Measurements from ENCODE around the gene TBXAS1.
"Not testable (repeated sequence)": the region's sequence is repeated elsewhere in the genome, so short reads cannot be mapped to it uniquely, and the experiment has no call there.

Gene TBXAS1

GRCh38 chr7:139827042-139827441, 2.0 kb upstream of the TBXAS1 start:
- DNase-seq (ENCODE audit: low spot score): no peak

- DNase-seq (ENCODE audit: low spot score): no peak
Observed at GRCh38 chr7:139828446-139828845, 618 bp upstream of the TBXAS1 start.

DNA sequence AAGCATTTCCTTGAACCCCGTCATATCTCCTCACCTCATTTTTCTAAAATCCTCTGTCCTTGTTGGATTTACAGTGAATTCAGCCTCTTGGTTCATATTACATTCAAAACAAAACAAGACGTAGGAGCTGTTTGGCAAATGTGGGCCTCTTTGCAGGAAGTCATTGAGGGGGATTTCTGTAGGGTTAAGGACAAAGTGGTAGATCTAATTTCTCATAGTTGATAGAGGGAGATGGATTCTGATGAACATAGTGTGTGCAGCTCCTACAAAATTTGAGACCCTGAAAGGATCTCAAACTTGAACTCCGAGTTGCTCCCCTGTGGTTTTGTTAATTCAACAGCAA, 682 bp downstream of the TBXAS1 start:
- DNase-seq (ENCODE audit: low spot score): no peak

- DNase-seq (ENCODE audit: low spot score): no peak
Observed at GRCh38 chr7:139830292-139830691, 1.2 kb downstream of the TBXAS1 start.

DNA sequence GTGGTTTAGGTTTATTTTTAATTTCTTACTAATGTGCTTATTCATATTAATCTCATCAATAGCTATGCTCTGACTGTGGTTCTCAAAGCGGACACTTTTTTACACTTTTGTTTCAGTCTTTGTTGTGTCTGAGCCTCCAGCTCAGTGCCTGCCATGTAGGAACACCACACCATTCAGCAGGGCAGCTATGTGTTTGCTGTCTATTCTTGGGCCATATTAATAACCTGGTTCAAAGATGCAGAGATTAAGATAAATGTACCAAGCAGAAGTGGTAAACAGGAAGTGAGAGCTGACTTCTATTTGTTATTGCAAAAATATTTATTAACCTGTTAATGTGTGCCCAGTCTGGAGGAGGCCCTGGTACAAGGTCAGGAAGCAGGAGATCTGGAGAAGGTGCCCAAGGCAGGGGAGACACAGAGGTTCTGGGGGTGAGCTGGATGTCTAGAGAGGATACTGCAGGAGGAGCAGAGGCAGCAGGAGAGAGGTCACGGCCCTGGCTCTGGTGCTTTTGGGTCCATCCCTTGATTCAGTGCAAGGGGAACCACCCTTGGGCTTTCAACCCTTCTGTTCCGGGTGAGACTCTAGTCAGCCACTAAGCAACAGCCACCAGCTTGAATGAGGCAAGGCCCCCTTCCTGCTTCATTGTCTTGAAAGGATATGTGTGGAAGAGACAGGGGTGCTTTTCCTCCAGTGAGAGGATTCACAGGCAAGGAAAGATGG, 1.9 kb downstream of the TBXAS1 start:
- DNase-seq (ENCODE audit: low spot score): no peak

DNA sequence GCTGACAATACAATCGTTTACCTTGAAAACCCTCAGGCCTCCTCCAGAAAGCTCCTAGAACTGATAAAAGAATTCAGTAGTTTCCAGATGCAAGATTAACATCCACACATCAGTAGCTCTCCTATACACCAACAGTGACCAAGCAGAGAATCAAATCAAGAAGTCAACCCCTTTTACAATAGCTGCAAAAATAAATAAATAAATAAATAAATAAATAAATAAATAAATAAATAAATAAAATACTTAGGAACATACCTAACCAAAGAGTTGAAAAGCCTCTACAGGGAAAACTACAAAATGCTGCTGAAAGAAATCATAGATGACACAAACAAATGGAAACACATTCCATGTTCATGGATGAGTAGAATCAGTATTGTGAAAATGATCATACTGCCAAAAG, 6.8 kb downstream of the TBXAS1 start:
- not testable (repeated sequence) for DNase-seq (ENCODE audit: low spot score)

- not testable (repeated sequence) for DNase-seq (ENCODE audit: low spot score)
Observed at GRCh38 chr7:139837291-139837690, 8.2 kb downstream of the TBXAS1 start.

DNA sequence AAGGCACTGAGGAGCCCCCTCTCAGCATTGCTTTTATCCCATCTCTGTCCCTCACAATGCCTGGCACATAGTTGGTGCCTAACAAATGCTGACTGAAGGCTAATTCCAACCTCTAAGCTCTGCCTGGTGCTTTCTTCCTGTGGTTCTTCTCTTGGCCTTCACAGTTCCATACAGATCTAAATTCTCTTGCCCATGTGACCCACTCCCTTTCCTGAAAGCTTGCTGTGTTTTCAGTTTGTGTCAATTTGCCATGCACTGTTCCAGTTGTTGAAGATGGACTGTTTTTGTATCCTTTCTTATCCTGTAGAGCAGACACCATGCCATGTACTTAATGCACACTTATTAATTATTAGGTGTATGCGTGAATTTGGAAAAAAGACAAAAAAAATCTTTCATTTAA, 9.2 kb downstream of the TBXAS1 start:
- no peak for DNase-seq (ENCODE audit: low spot score)

- no peak for DNase-seq (ENCODE audit: low spot score)
Observed at GRCh38 chr7:139838876-139839275, 9.8 kb downstream of the TBXAS1 start.

GRCh38 chr7:139840776-139841175, 11.7 kb downstream of the TBXAS1 start:
- no peak for DNase-seq (ENCODE audit: low spot score)

DNA sequence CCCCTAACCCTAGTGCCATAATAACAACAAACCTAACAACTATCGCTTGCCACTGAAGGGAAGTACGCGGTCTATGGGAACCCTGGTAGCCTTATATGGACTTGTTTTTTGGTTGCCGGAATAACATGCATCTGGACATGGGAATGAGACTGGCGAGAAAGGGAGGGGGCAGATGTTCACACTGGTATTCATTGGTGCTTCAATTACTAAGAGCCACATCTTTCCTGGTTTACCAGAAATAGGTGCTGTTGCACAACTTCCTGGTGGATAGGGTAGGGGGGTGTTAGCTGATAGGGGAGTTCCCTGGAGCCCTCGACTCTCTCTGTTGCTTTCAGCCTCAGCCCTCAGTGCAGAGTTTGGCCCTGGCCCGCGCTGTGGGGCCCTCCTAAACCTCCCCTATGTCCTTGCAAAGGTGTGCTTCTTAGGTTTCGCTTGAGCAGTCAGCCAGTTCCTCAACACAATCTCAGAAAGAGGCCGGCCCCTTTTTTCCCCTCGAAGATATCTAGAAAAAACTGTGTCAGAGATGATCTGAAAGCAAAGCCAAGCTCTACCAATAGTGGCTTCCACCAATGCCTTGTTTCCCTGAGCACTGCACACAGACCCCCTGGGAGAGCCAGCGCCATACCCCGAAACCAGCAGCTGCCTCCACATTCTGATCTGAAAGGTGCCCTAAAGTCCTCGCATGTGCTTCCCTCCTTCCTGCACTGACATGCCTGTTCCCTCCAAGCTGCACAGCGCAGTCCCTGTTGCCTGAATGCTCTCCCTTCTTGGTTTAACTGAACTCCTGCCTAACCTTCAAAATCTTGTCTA, 13.5 kb downstream of the TBXAS1 start:
- no peak for DNase-seq (ENCODE audit: low spot score)

GRCh38 chr7:139843211-139843537, 14.1 kb downstream of the TBXAS1 start:
- DNase-seq (ENCODE audit: low spot score): not testable (repeated sequence)

- DNase-seq (ENCODE audit: low spot score): no peak
Observed at GRCh38 chr7:139844779-139845442, 15.8 kb downstream of the TBXAS1 start.

- no peak for DNase-seq (ENCODE audit: low spot score)
Observed at GRCh38 chr7:139845443-139845805, 16.4 kb downstream of the TBXAS1 start.

- DNase-seq (ENCODE audit: low spot score): no peak
Observed at GRCh38 chr7:139846297-139846696, 17.2 kb downstream of the TBXAS1 start.

- no peak for DNase-seq (ENCODE audit: low spot score)
Observed at GRCh38 chr7:139848274-139848673, 19.2 kb downstream of the TBXAS1 start.

DNA sequence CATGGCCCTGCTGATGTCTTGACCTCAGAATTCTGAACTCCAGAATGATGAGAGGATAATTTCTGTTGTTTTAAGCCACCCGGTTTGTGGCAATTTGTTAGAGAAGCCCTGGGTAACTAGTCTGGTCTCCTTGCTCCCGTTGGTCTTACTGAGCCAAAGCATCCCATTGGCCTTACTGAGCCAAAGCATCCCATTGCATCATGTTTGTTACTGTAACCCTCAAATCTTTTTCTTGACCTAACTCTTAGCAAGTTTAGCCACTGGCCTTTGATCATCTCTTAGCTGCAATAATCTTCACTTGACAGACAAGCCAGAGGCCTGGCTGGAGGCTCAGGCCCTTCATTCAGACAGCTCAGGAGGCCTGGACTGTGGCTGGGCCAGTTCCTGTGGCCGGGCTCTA, 21.8 kb downstream of the TBXAS1 start:
- DNase-seq (ENCODE audit: low spot score): no peak

GRCh38 chr7:139851770-139852481, 22.9 kb downstream of the TBXAS1 start:
- DNase-seq (ENCODE audit: low spot score): no peak

- no peak for DNase-seq (ENCODE audit: low spot score)
Observed at GRCh38 chr7:139852482-139852845, 23.4 kb downstream of the TBXAS1 start.

DNA sequence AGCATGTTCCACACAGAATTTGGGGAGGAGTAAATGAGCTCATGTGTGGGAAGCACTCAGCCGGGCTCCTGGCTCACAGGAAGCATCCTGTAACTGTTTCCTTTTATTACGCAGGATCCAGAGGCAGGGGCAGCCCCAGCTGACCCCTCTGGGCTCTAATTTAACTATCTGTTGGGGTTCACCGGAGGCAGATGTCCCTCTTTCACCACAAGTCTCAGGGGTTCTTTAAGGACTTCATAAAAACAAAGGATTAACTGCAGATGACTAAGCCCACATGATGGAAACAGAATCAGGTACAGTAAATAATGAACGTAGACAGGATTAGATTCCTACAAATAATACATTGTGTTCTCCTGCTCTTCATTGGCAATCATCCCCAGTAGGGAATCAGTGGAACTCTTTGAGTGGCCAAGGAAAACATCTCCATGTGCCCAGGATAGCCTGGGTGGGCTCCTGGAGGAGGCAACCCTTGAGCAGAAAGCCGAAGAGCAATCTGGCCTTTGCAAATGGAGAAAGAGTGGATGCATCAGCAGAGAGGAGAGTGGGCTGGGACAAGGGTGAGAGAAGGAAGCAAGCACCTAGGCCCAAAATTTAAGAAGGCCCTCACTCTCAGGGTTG, 24.6 kb downstream of the TBXAS1 start:
- DNase-seq (ENCODE audit: low spot score): no peak

- no peak for DNase-seq (ENCODE audit: low spot score)
Observed at GRCh38 chr7:139854124-139854511, 25.1 kb downstream of the TBXAS1 start.

- DNase-seq (ENCODE audit: low spot score): no peak
Observed at GRCh38 chr7:139854803-139855497, 25.9 kb downstream of the TBXAS1 start.
